Activated T-cell treated with anti-CD3 and anti-CD28 coated beads for 24 hours (primary cell): ENCODE measurements around the gene FBLN1.
"Not testable (repeated sequence)": the region's sequence is repeated elsewhere in the genome, so short reads cannot be mapped to it uniquely, and the experiment has no call there.

Experiments
- DNase-seq: peaks from one replicate; pipeline ENCODE4 v3.0.0-alpha.2; 2020; ENCODE audit warnings: low read depth

The FBLN1 gene, protein sequence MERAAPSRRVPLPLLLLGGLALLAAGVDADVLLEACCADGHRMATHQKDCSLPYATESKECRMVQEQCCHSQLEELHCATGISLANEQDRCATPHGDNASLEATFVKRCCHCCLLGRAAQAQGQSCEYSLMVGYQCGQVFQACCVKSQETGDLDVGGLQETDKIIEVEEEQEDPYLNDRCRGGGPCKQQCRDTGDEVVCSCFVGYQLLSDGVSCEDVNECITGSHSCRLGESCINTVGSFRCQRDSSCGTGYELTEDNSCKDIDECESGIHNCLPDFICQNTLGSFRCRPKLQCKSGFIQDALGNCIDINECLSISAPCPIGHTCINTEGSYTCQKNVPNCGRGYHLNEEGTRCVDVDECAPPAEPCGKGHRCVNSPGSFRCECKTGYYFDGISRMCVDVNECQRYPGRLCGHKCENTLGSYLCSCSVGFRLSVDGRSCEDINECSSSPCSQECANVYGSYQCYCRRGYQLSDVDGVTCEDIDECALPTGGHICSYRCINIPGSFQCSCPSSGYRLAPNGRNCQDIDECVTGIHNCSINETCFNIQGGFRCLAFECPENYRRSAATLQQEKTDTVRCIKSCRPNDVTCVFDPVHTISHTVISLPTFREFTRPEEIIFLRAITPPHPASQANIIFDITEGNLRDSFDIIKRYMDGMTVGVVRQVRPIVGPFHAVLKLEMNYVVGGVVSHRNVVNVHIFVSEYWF

DNA sequence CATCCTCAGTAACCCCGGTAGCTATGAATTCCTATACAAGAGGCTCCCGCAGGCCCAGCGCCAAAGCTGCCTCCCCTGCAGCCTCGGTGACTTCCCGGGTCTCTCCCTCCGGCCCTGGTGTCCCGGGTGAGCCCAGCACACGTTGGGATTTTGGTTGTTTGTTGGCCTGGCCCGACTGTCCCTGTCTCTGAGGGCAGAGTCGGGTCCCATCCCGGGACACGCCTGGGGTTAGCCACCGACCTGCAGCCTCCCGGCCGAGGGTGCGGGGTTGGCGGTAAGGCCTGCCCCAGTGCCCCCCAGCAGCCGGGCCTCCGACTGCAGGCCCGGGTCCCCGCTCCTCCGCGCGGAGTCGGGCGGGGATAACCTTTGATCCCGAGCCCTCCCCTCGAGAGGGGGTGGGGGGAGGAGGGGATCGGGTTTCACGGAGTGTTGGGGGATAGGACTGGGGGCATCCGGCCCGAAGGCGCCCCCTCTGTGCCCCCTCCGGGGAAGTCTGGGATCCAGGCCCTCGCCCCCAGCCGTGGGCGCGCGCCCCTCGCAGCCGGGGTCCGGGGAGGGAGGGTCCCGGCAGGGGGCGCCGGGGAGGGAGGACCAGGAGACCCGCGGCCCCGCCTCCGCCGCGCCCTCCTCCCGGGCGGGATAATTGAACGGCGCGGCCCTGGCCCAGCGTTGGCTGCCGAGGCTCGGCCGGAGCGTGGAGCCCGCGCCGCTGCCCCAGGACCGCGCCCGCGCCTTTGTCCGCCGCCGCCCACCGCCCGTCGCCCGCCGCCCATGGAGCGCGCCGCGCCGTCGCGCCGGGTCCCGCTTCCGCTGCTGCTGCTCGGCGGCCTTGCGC lies at the start of gene FBLN1:
Gene FBLN1, plus strand, starts transcription at position 669 of the 835 bp plus-strand sequence. Its CDS starts 103 bp downstream, at position 772.
- no peak for DNase-seq

DNA sequence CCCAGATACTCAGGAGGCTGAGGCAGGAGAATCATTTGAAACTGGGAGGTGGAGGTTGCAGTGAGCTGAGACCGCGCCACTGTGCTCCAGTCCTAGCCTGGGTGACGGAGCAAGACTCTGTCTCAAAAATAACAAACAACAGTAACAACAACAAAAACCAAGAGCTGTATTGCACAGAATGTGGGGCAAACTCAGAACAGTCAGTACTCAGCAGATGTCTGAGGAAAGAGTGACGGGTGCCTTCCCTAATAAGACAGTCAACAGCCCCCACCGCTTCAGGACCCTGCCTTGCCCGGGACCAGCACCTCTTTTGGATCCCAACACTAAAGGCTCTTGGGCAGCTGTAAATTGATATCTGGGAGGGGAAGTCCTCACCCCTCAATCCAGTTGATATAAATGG lies 48.9 kb upstream of the FBLN1 start:
- no peak for DNase-seq

DNA sequence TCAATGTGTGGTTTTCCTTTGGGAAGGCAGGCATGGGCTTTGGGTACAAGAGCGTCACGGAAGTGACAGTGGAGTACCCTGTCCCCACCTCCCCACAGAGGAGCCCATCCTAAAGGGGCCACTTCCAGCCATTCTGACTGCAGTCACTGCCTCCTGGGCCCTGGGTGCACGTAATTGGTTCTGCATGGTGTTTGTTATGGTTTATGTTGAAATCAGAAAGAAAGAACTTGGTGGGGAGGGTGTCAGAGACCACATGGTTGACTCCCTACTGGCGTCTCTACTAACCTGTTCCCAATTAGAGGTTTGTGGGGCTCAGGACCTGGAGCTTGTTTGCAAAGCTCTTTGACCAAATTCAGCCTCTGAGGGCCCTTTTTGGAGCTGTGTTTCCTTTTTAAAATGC lies 48.4 kb upstream of the FBLN1 start:
- no peak for DNase-seq

DNA sequence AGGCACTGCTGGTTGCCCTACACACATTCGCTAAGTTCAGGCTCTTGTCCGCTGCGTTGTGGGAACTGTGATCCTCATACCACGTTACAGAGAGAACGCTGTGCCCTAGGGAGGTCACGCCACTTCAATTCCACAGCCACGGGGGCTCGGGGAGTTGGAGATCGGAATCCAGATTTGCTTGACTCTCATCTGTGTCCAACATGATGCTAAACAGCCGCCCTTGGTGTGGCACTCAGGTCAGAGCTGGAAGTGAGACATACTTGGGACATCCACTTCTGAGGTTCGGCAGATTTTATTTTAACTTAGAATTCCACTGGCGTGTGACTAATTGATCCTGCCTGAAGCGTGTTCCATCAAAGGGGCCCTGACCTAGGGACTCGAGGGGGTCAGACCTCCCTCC lies 47.5 kb upstream of the FBLN1 start:
- DNase-seq = no peak

DNA sequence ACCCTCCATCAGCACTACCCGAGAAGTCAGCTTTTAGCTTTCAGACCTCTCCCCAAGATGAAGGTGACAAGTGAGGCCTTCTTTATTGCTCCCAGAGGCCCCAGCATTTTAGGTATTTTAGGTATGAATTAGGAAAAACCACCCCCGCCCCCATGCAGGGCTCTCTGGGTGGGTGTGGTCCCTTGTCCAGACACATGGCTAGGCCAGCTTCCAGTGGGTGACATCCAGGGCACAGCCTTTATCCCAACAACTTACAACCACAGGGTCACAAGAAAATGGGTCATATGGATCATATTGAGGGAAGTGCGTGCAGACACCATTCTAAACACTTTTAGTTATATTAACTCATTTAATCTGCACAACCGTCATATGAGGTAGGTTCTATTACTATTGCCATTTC lies 47.1 kb upstream of the FBLN1 start:
- DNase-seq = no peak

DNA sequence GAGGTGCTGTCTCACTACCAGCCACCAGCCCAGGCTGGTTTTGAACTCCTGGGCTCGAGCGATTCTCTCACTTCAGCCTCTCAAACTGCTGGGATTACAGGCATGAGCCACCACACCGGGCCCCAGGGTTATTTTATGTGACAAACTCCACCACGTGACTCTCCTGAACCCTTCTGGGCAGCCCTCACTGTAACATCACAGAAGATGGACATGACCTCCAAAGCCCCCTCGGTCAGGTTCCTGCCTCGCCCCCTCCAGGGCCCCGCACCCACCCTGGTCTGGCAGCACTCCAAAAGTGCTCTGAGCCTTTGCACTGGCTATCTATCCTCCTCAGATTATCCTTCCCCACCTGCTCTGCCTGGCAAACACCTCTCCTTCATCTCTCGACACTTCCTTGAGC lies 45.9 kb upstream of the FBLN1 start:
- DNase-seq = no peak

DNA sequence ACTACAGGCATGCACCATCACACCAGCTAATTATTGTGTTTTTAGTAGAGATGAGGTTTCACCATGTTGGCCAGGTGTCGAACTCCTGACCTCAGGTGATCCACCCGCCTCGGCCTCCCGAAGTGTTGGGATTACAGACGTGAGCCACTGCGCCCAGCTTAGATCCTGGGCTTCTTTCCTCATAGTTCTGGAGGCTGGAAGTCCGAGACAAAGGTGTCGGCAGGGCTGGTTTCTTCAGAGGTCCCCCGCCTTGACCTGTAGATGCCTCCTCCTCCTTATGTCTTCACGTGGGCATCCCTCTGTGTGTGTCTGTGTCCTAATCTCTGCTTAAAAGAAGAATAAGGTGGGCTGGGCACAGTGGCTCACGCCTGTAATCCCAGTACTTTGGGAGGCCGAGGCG lies 44.2 kb upstream of the FBLN1 start:
- no peak for DNase-seq

DNA sequence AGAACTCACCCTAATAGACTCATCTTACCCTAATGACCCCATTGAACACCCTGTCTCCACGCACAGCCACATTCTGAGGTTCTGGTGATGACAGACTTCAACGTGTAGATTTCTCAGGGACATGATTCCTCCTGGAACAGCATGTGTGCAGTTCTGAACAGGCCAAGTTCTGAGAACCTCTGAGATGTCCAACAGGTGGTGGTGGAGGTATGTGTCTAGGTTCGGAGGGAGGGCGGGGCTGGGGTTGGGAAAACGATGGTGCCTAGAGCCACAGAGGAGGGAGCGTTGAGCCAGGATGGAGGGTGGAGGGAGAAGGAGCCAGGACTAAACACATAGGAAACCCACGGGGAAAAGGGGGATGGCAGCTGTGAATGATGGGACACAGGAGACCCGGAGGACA lies 43.4 kb upstream of the FBLN1 start:
- no peak for DNase-seq

DNA sequence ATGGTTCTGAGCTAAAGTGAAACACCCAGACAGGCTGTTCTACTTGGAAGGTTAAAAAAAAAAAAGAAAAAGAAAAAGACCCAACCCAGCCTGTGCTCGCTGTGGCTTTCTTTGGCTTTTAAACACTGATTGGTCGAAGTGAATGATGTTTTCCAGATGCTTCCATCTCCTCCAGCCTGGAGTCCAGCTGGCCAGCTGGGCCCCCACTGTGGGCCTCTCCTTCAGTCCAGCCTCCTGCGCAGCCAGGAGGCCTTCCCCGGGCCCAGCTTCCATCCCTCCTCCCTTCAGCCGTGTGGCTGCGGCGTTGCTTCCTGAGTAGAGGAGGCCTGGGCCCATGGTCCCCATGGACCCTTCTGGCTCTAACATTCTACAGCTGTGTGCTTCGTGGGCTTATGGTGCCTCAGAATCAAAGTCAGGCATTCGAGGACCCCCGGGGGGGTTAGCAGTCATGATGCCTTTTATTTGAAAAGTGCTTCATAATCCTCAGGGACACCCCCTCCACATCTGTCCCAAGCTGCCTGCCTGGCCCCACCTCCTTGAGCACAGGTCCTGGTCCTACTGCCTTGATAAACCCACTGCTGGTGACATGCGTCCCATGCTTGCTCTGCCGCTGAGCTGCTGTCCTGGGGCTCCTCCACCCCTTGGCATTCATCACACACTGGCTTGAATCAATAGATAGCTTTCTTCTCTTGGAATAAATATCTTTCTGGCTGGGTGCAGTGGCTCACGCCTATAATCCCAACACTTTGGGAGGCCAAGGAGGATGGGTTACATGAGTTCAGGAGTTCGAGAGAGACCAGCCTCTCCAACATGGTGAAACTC lies 42.2 kb upstream of the FBLN1 start:
- no peak for DNase-seq

DNA sequence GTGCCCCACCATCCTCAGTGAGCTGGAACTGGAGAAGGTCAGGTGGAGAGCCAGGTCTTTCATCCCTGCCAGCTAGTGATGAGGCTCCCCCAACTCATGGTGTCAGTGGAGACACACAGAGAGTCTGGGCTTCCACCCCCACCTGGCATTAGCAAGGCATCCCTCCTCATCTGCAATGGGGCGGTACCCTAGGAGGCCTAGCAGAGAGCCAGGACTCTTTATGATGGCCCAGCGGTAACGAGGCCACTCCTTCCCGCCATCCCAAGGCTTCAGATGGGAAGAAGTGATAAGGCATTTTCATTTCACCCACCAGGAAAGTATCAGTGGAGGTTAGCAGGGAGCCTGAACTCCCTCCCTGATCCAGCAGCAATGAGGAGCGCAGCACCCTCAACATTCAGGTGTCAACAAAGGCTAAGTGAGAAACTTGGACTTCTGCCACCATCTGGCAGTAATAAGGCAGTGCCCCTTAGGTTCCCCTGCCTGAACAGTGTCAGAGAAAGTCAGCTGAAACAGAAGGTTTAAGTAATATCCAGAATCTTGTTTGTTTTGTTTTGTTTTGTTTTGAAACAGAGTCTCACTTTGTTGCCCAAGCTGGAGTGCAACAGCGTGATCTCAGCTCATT lies 40.5 kb upstream of the FBLN1 start:
- DNase-seq = no peak

DNA sequence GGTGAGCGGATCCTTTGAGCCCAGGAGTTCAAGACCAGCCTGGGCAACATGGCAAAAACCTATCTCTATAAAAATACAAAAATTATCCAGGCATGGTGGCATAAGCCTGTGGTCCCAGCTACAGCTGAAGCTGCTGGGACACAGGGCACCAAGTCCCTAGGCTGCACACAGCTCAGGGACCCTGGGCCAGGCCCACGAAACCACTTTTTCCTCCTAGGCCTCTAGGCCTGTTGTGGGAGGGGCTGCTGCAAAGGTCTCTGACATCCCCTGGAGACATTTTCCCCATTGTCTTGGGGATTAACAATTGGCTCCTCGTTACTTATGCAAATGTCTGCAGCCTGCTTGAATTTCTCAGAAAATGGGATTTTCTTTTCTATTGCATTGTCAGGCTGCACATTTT lies 39.0 kb upstream of the FBLN1 start:
- DNase-seq = not testable (repeated sequence)

DNA sequence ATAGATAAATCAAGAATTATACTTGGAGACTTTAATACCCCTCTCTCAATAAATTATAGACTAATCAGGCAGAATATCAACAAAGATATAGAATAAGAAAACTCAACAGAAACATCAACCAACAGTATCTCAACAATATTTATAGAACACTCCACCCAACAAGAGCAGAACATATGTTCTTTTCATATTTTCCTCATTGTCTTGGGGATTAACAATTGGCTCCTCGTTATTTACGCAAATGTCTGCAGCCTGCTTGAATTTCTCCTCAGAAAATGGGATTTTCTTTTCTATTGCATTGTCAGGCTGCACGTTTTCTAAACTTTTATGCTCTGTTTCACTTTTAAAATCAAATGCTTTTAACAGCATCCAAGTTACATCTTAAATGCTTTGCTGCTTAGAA lies 37.0 kb upstream of the FBLN1 start:
- DNase-seq = no peak

DNA sequence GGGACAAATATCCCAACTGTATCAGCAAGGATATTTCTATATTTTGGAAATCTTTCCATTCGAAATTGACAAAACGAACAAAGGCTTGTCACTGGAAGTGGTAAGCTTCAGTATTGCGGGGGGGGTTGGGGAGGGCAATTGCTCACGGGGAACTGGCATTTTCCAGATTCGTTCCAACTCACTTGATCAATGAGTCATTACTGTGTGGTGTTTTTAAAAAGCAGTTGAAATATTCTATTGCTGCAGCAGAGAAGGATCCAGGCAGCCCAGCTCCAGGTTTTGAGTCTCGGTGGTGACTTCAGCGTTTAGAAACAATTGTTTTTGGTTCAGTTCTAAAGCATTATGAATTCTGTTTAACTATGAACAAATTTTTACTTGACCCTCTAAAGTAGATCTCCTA lies 33.8 kb upstream of the FBLN1 start:
- no peak for DNase-seq

DNA sequence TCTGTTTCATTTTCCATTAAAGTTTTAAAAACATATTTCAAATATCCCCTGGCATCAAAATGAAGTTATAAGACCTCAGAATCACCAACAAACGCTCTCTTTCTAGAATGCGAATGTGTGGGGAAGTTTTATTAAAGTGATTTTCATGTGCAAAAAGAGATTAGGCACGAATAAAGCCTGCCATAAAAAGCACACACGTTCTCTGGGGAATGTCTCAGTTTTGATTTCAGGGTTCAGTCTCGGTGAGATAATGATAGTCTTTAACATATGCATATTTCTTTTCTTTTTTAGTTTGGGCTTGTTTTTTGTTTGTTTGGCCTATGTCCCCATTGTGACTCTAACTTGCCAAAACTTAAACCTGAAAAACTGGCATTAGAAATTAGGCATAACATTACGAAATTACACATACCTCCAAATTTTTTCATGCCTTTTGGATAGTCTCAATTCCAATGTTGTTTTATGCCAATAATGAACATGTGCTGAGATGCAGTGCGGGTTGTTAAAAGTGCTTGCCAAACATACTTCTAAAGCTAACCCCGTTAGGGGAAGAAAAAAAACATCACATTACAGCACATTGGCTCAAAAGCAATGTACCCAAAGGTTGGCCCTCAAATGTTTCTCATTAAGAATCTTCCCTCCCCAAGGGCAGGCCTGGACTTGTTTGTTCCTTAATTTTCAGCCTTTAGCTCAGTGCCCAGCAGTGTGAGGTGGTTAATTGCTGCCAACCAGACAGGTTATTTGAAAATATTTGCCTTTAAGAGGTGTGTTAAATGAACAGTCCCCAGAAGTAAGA lies 33.2 kb upstream of the FBLN1 start:
- DNase-seq = no peak

DNA sequence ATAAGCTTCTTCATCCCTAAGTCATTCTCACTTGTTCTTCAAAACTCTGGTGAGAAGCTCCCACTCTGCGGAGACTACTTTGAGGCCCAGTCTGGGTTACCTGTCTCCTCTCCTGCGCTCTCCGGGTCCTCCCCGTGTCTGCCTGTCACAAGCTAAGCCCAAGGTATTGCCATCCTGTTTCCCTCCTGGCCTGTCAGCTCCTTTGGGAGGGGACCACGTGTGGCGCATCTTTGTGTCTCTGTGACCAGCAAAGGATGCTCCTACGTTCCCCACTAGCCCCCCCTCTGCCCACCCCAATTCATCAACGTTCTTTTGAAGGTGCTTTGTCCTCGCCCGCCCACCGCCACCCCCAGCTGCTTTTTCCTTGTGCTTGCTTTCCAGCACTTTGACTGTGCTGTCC lies 31.8 kb upstream of the FBLN1 start:
- no peak for DNase-seq

DNA sequence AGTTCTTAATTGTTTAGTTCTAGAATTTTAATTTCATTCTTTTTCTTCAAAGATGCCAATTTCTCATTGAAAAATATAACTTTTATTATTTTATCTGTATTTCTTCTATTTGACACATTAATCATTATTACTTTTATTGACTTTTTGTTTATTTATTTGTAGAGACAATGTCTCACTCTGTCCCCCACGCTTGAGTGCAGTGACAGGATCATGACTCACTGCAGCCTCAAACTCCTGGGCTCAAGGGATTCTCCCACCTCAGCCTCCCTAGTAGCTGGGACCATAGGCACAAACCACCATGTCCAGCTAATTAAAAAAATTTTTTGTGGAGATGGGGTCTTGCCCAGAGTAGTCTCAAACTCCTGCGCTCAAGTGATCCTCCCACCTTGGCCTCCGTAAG lies 30.3 kb upstream of the FBLN1 start:
- no peak for DNase-seq

DNA sequence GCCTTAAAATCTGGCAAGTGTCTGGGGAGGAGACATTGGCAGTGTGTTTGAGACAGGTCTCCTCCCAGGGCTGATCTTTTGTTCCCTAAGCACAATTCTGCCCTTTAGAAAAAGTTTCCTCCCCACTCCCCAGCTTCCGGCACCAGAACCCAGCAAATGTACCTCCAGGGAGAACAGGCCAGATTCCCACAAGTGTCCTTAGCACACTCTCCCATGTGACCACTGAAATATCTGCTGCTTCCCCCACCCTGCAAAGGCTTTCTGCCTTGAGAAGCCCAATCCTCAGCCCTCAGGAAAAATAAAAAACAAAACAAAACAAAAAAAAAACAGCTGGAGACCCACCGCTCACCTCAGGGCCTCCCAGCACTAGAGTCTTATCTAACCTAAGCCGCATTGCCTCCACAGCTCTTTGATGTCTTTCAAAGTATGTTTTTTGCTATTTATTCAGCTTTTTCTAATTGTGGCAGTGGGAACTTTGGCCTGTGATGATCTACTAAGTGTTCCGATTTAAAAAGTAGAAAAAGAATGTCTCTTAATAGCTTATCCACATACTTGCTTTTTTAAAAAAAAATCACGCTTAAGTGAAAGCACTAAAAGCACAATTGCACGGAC lies 29.0 kb upstream of the FBLN1 start:
- no peak for DNase-seq

DNA sequence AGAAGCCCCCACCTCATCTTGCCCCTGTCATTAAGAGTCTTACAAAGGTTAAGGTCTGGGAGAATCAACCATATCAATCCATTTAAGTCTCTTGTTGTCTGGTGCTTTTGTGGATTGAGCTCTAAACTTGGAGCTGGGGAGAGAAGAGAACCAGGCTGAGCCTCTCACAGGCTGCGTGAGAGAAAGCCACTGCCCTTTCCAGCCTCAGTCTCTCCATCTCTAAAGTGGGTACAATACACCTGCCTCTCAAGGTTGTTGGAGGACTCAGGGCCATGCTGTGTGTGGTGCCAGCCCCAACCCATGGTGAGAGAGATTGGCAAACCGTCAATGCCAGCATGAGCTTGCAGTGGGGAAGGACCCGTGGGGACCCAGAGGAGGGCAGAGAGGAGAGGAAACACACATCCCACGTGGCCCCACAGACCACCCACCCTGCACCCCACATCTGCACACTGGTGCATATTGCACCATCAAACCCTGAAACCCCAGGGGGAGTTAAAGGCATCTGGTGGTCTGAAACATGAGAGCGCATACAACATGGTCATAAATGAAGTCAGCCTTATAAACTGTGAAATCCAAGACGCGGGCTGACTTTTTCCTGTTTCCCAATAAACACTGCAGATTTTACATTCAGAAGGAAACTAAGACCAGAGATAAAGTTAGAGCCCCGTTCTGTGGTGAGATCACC lies 27.5 kb upstream of the FBLN1 start:
- no peak for DNase-seq

DNA sequence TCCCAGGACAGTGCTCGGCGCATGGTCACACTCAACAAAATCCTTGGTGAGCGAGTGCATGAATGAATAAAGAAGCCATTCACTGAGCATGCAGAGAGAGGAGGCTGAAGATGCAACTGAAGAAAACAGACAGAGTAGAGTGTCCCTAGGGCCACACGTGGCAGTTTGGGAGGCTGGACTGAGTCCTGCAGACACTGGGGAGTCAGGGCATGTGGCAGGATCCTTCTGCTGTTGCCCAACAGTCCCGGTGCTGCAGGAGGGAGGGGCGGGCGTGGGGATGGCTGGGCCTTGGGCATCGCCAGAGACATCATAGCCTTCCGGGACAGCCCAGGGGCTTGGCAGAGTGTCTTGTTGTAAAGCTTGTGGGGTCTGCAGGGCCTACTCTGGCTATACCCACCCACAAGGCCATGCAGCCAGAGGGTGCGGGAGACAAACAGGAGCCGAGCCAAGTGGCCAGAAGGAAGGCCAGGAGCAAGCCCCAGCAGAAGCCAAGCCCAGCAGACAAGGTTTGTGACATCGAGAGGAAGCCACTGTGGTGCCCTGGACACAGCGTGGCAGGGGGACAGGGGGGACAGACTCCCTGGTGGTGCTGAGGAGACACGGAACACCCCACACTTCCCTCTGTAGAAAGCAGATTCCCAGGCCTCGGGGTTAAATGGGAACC lies 26.7 kb upstream of the FBLN1 start:
- no peak for DNase-seq
